OCI-LY3 (cell line): ENCODE data around the gene AARS2.

ENCODE experiments used
- CTCF ChIP-seq: fragments of 200-600, 300-600 bp; sonication (generic); IDR thresholded peaks from 2 replicates; pipeline ENCODE4 v1.5.1; 2014; ENCODE audit warnings: antibody characterized with exemption, low read length, low read depth
- EZH2phosphoT487 ChIP-seq: fragments of 200-600 bp; shearing (Covaris generic); IDR thresholded peaks from 2 replicates; pipeline ENCODE4 v1.6.1; 2018; ENCODE audit warnings: antibody characterized with exemption, mixed run types, low read depth

GRCh38 chr6:44327096-44327495 is 13.9 kb upstream of the AARS2 start:
- TF ChIP-seq CTCF, result no peak
- TF ChIP-seq EZH2phosphoT487, result no peak
